ENCODE measurements around the gene FUT3. TPM values are rescaled to one million over a fixed set of nuclear protein-coding genes. Genes with fewer than 3 reads are reported as not detected.

The FUT3 gene
- total and polyA plus RNA-seq, 2 of the 8 experiments (the other 6 are each of a cell fraction or from before 2014, with no cell fraction given), result 0.15 to 0.63 TPM

DNA sequence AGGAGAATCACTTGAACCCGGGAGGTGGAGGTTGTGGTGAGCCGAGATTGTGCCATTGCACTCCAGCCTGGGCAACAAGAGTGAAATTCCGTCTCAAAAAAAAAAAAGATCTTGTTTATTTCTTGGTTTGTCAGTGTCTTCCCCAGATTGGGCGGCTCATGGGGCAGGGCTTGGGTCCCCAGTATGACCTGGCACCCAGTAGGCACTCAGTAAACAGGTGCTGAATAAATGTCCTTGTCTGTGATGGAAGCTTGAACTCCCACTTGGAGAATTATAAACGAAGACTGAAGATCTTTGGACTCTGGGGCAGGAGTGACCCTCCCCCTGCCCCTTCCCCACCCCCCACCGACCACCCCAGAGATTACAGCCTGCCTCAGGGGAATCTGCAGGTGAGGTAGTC, 28.9 kb upstream of the FUT3 start (continued):
- TF ChIP-seq CHD1 (IDR thresholded peaks at IDR 0.05; ENCODE audit: low read depth, low read length) (no peak), KDM5A (IDR thresholded peaks at IDR 0.05; ENCODE audit: low read length) (no peak), FOSL1 (IDR thresholded peaks at IDR 0.05; ENCODE audit: insufficient read depth, low read depth, low read length) (no peak)

Measured in H1 (cell line).